HL-60 (cell line): ENCODE data around the gene NMNAT2.

ENCODE experiments used
- DNase-seq, 2 experiments: peaks; one replicate each; pipeline ENCODE4 v3.0.0-alpha.2; 2010 to 2020; ENCODE audit warnings: low read depth in 1 of 2, low spot score in 1 of 2
- H3K27ac ChIP-seq: fragments of 250-450 bp; sonication (Bioruptor Pico); replicated peaks from 2 replicates; pipeline ENCODE4 v1.5.1; 2020; ENCODE audit warnings: mild to moderate bottlenecking, moderate library complexity
- H3K27me3 ChIP-seq: fragments of 250-450 bp; sonication (Bioruptor Pico); 2 replicates; pipeline ENCODE4 v1.5.1; 2021; ENCODE audit warnings: mild to moderate bottlenecking, moderate library complexity; ENCODE audit not compliant: insufficient read depth, poor library complexity, severe bottlenecking
- H3K4me3 ChIP-seq: replicated peaks from 2 replicates; pipeline ENCODE4 v1.5.1; 2011; ENCODE audit warnings: mild to moderate bottlenecking, control low read depth, low read length; ENCODE audit not compliant: insufficient read depth
- GABPA ChIP-seq: IDR thresholded peaks from 2 replicates; pipeline ENCODE4 v1.6.1; 2012; ENCODE audit warnings: low read depth
- POLR2AphosphoS5 ChIP-seq: IDR thresholded peaks from 2 replicates; pipeline ENCODE4 v1.6.1; 2012; ENCODE audit warnings: low read depth
- SPI1 ChIP-seq: IDR thresholded peaks from 2 replicates; pipeline ENCODE4 v1.6.1; 2012; ENCODE audit warnings: low read depth, mild to moderate bottlenecking, borderline replicate concordance
- TF ChIP-seq, protein P1 (sequence below): IDR thresholded peaks from 2 replicates; pipeline ENCODE4 v1.6.1; 2012; ENCODE audit warnings: low read depth; ENCODE audit not compliant: insufficient replicate concordance
- TF ChIP-seq, protein P2 (sequence below): IDR thresholded peaks from one replicate; pipeline ENCODE4 v1.5.1; 2011; ENCODE audit warnings: low read length, control low read depth, inconsistent platforms; ENCODE audit not compliant: insufficient read depth

Gene NMNAT2

DNA sequence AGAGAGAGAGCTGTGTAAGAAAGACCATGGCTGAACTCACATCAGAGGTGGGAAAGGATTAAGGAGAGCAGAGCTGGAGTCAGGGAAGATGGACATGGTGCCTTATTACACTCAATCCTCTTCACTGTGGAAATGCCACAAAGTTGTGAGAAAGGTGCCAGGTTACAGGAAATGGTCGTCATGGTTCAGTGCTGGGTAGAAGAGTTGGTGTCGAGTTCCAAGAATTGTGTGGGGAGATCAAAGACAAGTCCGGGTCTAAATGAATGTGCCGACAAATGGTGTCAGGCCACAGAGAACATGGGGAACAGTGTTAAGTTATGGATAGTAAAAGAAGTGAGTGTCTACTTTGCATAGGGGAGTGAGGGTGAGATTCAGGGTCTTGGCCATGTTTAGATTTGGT lies 191.2 kb downstream of the NMNAT2 start:
- H3K27ac ChIP-seq, result no peak overlapping the region
- no peak for DNase-seq
- no peak overlapping the region for H3K4me3 ChIP-seq
- no peak for TF ChIP-seq POLR2AphosphoS5
- TF ChIP-seq, protein P1, sequence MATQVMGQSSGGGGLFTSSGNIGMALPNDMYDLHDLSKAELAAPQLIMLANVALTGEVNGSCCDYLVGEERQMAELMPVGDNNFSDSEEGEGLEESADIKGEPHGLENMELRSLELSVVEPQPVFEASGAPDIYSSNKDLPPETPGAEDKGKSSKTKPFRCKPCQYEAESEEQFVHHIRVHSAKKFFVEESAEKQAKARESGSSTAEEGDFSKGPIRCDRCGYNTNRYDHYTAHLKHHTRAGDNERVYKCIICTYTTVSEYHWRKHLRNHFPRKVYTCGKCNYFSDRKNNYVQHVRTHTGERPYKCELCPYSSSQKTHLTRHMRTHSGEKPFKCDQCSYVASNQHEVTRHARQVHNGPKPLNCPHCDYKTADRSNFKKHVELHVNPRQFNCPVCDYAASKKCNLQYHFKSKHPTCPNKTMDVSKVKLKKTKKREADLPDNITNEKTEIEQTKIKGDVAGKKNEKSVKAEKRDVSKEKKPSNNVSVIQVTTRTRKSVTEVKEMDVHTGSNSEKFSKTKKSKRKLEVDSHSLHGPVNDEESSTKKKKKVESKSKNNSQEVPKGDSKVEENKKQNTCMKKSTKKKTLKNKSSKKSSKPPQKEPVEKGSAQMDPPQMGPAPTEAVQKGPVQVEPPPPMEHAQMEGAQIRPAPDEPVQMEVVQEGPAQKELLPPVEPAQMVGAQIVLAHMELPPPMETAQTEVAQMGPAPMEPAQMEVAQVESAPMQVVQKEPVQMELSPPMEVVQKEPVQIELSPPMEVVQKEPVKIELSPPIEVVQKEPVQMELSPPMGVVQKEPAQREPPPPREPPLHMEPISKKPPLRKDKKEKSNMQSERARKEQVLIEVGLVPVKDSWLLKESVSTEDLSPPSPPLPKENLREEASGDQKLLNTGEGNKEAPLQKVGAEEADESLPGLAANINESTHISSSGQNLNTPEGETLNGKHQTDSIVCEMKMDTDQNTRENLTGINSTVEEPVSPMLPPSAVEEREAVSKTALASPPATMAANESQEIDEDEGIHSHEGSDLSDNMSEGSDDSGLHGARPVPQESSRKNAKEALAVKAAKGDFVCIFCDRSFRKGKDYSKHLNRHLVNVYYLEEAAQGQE, result no peak
- no peak for TF ChIP-seq SPI1
- TF ChIP-seq, protein P2, sequence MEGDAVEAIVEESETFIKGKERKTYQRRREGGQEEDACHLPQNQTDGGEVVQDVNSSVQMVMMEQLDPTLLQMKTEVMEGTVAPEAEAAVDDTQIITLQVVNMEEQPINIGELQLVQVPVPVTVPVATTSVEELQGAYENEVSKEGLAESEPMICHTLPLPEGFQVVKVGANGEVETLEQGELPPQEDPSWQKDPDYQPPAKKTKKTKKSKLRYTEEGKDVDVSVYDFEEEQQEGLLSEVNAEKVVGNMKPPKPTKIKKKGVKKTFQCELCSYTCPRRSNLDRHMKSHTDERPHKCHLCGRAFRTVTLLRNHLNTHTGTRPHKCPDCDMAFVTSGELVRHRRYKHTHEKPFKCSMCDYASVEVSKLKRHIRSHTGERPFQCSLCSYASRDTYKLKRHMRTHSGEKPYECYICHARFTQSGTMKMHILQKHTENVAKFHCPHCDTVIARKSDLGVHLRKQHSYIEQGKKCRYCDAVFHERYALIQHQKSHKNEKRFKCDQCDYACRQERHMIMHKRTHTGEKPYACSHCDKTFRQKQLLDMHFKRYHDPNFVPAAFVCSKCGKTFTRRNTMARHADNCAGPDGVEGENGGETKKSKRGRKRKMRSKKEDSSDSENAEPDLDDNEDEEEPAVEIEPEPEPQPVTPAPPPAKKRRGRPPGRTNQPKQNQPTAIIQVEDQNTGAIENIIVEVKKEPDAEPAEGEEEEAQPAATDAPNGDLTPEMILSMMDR, result no peak
- no peak for TF ChIP-seq GABPA
- H3K27me3 ChIP-seq, result no peaks in the 10 kb centered on the region

DNA sequence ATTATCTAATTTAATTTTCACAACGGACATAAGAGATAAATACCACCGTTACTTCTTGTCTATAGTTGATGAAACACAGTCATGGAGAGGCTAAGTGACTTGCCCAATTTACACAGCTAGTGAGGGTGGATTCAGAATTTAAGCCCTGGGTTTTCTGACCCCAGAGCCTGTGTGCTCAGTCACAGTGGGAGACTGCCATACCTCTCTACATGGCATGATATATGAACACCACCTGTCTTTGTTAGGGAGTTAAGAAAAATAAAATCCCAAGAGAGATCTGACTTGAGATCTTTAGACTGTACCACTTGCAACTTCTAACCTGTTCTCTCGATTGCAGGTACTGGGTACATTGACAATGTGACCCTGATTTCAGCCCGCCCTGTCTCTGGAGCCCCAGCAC lies 191.8 kb downstream of the NMNAT2 start:
- DNase-seq, result no peak
- Histone ChIP-seq H3K4me3 (no peak overlapping the region), H3K27me3 (no peaks in the 10 kb centered on the region), H3K27ac (no peak overlapping the region)
- TF ChIP-seq, protein P1, result no peak
- TF ChIP-seq SPI1, result no peak
- TF ChIP-seq, protein P2, result no peak
- TF ChIP-seq GABPA, result no peak
- no peak for TF ChIP-seq POLR2AphosphoS5

DNA sequence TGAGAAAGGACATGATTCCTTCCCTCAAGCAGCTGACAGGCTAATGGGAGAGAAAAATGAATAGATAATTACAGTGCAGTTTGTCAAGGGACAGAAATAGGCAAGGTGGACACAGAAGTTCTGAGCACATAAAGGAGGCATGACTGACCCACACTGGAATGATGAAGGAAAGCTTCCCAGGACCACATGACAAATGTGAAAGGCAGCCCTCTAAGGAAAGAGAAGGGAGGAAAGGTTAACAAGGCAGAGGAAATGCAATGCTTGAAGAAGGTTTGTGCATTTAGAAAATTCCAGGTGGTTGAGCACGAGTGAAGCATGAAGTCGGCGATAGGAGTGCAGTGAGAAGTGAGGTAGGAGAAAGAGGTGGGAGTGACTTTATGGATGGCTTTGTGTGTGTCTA lies 194.7 kb downstream of the NMNAT2 start:
- Histone ChIP-seq H3K27ac (no peak overlapping the region), H3K4me3 (no peak overlapping the region), H3K27me3 (peaks cover 4% of the 10 kb centered on the region)
- DNase-seq, result no peak
- TF ChIP-seq, protein P2, result no peak

DNA sequence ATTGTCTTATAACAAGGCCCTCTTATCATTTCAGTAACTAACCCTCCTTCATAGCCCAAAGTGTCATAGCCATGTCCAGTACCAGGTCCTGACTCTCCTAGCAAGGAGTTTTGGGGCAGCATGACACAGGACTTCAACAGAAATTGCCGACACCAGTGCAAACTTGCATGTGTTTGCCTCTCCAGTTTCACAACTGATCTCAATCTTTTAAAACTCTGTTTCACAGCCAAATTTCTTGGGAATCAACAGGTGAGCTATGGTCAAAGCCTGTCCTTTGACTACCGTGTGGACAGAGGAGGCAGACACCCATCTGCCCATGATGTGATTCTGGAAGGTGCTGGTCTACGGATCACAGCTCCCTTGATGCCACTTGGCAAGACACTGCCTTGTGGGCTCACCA lies 195.3 kb downstream of the NMNAT2 start:
- Histone ChIP-seq H3K27me3 (peaks cover 4% of the 10 kb centered on the region), H3K4me3 (no peak overlapping the region), H3K27ac (no peak overlapping the region)
- no peak for DNase-seq
- TF ChIP-seq, protein P1, result no peak
- TF ChIP-seq, protein P2, result no peak
- TF ChIP-seq GABPA (no peak), SPI1 (no peak), POLR2AphosphoS5 (no peak)
